ENCODE results near the gene HSD11B1.

Gene HSD11B1

GRCh38 chr1:209704584-209704983 is at the start of gene HSD11B1:
Gene HSD11B1, plus strand, starts transcription at chr1:209704846. Its CDS starts 97 bp downstream, at chr1:209704943.
- DNase-seq = no peak

DNA sequence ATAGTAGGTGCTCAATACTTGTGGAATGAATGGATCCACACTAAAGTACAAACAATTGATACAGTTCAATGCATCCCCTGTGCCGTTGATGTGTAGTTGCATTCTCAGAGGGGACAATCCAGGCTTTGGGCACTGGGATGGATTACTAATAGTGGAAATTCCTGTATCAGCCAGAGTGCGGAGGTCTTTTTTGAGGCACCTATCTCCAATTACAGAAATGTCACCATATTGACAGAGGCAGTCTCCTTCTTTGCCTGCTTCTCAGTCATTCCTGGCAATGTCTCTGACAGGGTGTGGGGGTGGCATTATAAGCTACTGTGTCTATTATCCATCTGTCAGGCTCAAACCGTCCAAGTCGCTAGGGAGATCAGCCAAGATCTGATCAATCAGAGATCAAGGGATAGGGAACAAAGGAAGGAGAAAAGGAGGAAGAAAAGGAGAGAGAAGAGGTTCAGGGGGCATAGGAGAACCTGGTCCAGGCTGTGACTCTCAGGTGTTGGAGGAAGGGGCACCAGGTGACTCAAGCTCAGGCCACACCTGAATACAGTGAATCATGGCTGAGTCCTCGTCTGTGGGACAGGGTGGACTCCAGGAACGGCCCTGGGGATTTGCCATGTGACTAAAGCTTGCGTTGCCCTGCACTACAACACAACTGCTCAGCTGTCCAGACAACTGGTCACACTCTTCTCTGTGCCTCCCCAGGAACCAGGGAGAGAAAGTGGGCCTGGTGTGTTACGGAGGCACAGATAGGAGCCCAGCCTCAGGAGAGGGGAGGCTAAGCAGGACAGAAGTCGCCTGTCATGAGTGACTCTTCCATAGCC is 49.0 kb upstream of the HSD11B1 start:
- DNase-seq = no peak

GRCh38 chr1:209657140-209657879 is 47.3 kb upstream of the HSD11B1 start:
- peak; percentile 28 for DNase-seq

DNA sequence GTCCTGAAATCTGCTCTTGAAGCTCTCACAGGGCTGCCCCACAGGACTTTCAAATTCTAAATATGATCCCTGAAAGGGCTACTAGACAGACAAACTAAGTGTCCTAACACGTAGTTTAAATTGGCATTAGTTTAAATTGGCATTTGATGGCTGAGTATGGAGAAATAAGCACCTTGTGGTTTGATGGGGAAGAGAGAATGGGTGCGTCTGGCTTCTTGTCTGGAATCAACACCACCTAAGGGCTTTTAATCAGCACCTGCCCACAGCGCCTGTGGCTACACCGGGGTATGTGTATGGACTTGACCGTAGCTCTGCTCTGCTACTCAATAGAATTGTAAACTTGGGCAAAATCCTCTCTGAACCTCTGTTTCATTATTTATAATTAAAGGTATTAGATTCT is 46.7 kb upstream of the HSD11B1 start:
- no peak for DNase-seq

GRCh38 chr1:209659909-209660308 is 44.7 kb upstream of the HSD11B1 start:
- peak; percentile 77 for DNase-seq

DNA sequence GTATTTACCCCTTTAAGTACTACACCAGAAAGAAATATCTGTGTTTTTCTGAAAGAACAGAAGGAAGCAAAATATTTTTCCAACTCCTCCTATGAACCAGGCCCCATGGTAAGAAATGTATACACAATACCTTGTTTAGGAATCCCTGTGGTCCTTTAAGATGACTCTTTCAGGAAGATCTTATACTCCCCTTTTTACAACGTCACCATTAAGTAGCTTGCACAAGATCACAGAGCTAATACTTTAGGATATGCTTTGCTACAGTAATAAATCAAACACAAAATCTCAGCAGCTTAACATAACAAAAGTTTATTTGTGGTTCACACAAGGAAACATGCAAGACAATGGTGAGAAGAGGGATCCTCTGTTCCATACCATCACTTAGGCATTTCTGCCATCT is 43.6 kb upstream of the HSD11B1 start:
- no peak for DNase-seq

- no peak for DNase-seq
These were observed 41.7 kb upstream of the HSD11B1 start for GRCh38 chr1:209662879-209663327.

DNA sequence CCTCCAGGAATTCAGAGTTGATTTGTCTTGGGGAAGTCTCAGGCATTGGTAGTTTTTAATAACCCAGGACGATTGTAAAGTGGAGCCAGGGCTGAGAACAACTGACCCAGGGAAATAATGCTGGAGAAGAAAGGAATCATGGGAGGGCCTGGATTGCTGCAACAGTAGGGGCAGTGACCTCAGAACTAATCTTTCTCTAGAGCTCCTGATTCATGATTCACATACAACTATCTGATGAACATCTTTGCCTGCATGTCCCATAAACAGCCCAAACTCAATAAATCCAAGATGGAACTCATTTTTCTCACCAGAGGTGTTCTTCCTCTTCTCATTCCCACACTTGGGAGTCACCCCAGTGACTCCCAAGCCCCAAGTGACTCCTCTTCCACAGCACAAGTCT is 37.5 kb upstream of the HSD11B1 start:
- DNase-seq = no peak

DNA sequence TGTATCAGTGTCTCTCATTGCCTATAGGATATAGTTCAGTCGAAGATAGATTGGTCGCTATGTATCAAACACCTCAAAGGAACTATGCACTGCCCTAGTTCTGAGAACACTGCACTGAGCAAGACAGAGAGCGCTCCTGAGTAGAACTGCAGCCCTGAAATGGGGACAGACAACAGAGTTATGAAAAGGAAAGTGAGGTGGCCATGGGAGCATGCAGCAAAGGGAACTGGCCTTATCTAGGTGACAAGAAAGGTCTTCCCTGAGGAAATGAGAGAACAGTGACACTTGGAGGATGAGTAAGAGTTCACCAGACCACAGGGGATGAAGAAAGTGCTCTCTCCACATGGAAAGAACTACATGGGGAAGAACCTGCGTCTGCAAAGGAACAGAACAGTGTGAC is 36.9 kb upstream of the HSD11B1 start:
- no peak for DNase-seq

- DNase-seq = no peak
These were observed 34.1 kb upstream of the HSD11B1 start for GRCh38 chr1:209670441-209671082.

DNA sequence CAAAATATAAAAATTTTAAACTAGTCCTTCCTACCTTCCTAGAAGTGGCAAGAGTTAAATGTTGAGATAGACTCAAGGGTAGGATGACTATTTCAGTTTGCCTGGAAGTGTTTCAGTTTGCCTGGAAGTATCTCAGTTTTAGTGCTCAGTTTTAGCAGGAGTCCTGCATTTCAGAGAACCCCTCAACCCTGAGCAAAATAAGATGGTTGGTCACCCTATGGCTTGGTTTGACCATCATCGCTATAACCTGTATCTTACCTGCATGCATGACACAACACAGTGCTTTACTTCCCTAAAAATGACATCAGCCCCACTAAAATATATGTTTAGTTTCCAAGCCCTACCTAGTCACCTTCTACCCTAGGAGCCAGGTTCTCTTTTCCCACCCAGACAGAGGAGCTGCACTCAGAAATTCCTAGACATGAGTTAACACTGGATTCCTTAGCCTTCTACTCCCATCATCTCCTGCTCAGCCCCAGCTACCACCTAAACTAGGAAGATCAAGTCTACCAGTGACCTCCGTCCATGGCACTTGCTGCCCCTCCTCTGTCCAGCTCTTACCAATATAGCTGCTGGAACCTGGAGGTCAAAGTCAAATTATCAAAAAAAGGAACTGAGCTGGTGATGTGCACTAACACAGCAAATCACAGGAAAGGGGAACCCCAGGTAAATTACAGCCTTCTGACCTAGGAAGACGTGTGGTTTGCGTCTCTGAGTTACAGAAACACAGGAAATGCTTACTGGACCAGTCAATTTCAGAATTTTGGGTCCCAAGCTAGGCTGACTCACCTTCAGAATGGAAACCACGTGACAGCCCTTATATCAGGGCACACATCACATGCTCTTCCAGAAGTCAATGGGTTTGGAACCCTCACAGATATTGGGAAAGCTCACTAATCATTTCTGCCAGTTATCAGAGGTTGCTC is 31.7 kb upstream of the HSD11B1 start:
- peak; percentile 91 for DNase-seq

DNA sequence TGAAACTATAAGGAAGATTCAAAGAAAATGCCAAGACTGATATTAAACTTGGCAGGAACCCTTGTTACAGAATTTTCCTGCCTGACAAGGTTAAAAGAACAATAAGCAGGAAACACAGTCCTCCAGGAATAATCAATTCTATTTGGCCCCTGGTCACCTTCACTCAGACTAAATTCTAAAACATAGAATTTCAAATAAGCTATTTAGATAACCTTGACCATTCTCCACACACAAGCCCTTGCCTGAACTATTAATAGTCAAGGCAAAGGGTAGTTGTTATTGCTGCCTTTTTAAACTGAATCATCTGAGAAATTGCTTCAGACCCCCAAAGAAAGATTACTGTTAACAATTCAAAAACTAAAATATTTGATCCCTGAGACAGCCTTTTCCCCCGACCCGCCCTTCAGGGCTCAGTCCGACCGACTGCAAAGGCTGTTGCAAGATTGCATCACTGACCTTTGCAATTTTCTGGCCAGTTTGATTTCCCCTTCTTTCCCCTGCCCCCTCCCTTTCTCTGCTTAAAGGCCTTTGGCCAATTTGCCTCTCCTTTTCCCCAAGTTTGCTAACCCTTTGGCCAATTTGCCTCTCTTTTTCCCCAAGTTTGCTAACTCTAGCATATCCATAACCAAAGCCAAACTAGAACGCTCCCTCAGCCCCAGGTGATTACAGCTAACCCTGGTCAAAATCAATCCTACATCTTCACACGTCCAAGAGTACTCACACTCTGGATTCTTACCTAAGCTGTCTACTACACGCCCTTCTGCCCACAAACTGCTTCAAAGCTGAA is 30.8 kb upstream of the HSD11B1 start:
- no peak for DNase-seq

DNA sequence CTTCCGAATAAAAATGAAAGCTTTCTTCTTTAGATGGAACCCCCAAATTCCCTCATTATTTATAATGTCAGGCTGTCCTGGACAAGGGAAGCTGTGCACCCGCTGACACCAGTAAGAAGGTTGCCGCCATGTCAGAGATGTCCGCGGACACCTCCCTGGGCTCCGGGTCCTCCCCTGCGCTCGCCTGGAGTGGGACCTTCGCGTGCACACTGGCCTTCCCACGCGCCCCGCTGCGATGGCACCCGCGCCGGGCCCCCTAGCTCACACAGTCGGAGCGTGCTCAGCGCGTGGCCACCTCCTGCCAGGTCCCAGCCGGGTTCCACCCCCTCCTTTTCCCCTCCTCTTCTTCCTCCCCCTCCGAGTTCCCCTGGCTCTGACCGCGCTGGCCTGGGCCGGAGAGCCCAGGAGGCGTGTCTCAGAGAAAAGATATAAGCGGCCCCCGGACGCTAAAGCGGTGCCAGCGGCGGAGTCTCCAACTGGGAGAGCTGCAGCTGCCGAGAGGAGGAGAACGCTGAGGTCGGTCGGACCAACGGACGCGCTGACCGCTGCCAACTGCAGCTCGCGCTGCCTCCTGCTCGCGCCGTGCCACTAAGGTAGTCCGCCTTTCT is 29.6 kb upstream of the HSD11B1 start, which contains the start of gene G0S2:
Gene G0S2, plus strand, starts transcription at position 456 of the 608 bp plus-strand sequence. CDS start 273 bp downstream, outside the sequence.
- peak; percentile 66 for DNase-seq

DNA sequence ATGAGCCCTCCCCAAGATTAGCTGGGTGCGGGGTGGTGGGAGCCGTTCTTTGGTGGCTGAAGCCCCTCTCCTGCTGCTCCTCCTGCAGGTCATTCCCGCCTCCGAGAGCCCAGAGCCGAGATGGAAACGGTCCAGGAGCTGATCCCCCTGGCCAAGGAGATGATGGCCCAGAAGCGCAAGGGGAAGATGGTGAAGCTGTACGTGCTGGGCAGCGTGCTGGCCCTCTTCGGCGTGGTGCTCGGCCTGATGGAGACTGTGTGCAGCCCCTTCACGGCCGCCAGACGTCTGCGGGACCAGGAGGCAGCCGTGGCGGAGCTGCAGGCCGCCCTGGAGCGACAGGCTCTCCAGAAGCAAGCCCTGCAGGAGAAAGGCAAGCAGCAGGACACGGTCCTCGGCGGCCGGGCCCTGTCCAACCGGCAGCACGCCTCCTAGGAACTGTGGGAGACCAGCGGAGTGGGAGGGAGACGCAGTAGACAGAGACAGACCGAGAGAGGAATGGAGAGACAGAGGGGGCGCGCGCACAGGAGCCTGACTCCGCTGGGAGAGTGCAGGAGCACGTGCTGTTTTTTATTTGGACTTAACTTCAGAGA is 29.0 kb upstream of the HSD11B1 start:
- no peak for DNase-seq

GRCh38 chr1:209678981-209679539 is 25.6 kb upstream of the HSD11B1 start:
- DNase-seq = no peak

DNA sequence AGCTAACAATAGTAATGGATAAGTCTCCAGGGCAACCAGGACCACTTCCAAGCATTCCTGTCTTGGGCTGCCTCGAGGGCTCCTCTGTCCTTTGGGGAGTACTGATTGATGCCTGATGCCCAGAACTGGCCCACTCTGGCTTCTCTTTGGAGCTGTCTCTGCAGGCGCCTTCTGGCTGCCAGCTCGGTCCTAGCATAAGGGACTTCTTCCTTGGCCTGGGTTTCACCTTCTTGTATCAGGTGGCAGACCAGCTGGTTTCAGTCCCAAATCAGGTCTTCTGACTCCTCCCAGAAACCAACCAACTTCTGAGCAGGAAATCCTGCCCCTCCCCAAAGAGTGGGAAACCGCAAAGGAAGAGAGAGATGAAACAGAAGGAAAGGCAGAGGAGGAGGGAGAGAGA is 18.8 kb upstream of the HSD11B1 start:
- DNase-seq = peak; percentile 86

DNA sequence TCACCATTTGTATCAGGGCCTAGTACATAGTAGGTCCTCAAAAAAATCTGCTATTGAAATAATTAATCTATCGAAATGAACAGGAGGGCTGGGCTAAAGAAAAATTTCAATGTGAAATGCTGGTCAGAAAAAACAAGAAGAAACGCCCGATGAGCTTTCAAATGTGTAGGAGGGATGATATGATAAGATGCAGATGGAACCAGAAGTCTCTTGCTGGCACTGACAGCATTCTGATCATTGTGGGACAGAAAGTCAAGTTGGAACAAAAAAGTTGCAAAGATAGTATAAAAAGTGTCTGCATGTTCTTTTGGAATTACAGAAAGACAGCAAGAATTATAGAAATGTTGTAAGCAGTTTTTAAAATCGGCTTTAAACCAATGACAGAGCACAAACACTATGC is 18.3 kb upstream of the HSD11B1 start:
- DNase-seq = no peak

DNA sequence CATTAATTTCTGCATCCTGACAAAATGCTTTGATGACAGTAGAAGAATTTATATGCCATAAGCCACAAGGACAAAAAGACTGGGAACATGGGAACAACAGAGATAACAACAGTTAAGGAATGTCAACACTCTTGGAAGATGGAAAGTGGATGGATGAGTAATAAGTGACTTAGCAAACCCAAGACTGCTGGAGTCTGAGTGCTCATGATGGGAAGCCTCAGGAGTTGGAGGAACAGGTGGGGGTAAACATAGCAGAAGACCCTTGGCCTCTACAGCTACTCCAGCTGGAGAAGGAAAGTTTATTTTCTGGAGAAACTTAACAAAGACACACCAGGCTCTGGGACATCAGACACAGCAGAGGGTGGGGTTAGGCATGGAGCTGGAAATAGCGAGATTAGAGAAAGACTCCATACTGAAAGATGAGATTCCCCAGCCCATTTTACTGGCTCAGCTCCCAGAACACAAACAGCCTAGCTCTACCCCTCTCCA is 15.9 kb upstream of the HSD11B1 start:
- DNase-seq = no peak

DNA sequence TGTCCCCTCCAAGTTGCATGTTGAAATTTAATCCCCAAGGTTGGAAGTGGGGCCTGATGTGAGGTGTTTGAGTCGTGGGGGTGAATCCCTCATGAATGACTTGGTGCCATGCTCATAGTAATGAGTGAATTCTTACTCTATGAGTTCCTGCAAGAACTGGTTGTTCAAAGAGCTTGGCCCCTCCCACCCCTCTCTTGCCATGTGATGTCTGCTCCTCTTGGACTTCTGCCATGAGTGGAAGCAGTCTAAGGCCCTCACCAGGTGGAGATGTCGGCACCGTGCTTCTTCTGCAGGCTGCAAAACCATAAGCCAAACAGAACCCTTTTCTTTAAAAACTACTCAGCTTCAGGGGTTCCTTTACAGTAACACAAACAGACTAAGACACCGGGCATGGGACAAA is 15.2 kb upstream of the HSD11B1 start:
- DNase-seq = no peak

DNA sequence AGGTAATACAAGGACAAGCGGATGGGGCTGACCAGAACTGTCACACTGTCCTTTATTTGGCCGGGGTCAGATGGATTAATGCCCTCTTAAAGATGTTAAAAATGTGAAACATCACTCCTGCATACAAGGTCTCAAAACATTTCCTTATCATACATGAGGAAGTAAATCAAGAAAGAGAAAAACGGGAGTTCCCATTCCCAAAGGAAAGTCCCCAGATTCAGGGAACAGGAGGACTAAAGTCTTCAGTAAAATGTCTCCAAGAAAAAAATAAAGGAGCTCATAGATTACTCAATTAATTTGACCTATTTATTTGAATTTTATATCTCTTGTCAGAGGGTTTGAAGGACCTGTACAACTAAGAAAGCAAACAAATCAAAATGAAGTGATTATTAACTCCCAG is 13.4 kb upstream of the HSD11B1 start:
- no peak for DNase-seq

Measured in activated CD4-positive, alpha-beta T cell treated with anti-CD3 and anti-CD28 coated beads, Interleukin-10, Interleukin-2, amounts not matched to agents 100 ng/mL and 50 ng/mL, durations not matched to agents 16 hours and 8 hours (primary cell).